Endothelial cell of umbilical vein (primary cell): ENCODE data around the gene TFDP1. TPM values are rescaled to one million over a fixed set of nuclear protein-coding genes. Genes with fewer than 3 reads are reported as not detected.

Experiments used
- BruUV-seq: library from RNA; stranded (reverse); fragments of 400-500 nt; replicated peaks from 2 replicates; lab custom pipeline; 2021; lab: Mats Ljungman, UMichigan
- CTCF ChIA-PET: fragments of 300-600, 350-600 bp; sonication (Branson Sonifier 250); formaldehyde crosslinking; loops from one replicate; lab custom pipeline; 2021; ENCODE audit warnings: antibody characterized with exemption, inconsistent platforms; lab: Charles Lee
- POLR2A ChIA-PET: fragments of 300-600, 350-600 bp; sonication (Branson Sonifier 250); formaldehyde crosslinking; loops from one replicate; lab custom pipeline; 2021; ENCODE audit warnings: antibody characterized with exemption, inconsistent platforms; lab: Charles Lee
- DNase-seq: peaks from one replicate; pipeline ENCODE4 v3.0.0-alpha.2; 2011; ENCODE audit warnings: low read depth, low spot score
- FAIRE-seq: peaks from 2 replicates; lab custom pipeline; 2011; peaks lifted over from hg19 to GRCh38; lab: Jason Lieb, UNC
- H2AFZ ChIP-seq: 2 replicates; pipeline ENCODE4 v1.6.0; 2012; ENCODE audit warnings: low read depth, low read length, control low read depth, inconsistent platforms
- H3K27ac ChIP-seq: 2 replicates; pipeline ENCODE4 v1.5.1; 2011; ENCODE audit warnings: low read depth, mild to moderate bottlenecking, control low read depth, low read length, moderate library complexity; ENCODE audit not compliant: insufficient read depth
- H3K27me3 ChIP-seq, 2 experiments: 2 replicates each; pipeline versions ENCODE4 v1.6.0 to v1.6.1; 2011; ENCODE audit warnings: low read length in 2 of 2, mixed read lengths in 1 of 2; ENCODE audit not compliant: control insufficient read depth in 2 of 2, insufficient read depth in 2 of 2
- H3K36me3 ChIP-seq, 2 experiments: 2 replicates in 1 of 2; 3 replicates in 1 of 2; pipeline ENCODE4 v1.5.1; 2011; ENCODE audit warnings: low read length in 2 of 2, mild to moderate bottlenecking in 1 of 2, moderate library complexity in 1 of 2; ENCODE audit not compliant: control insufficient read depth in 2 of 2, insufficient read depth in 2 of 2; ENCODE audit errors: extremely low read depth in 1 of 2
- H3K4me1 ChIP-seq: 3 replicates; pipeline ENCODE4 v1.5.1; 2011; ENCODE audit warnings: mild to moderate bottlenecking, low read length; ENCODE audit not compliant: control insufficient read depth, insufficient read depth; ENCODE audit errors: extremely low read depth
- H3K4me2 ChIP-seq: 2 replicates; pipeline ENCODE4 v1.6.1; 2011; ENCODE audit warnings: low read length, control low read depth, mixed read lengths; ENCODE audit not compliant: insufficient read depth
- H3K4me3 ChIP-seq, 3 experiments: fragments of 200-600 bp in 1 of 3; sonication (generic), shearing (Covaris generic) in 1 of 3; replicated peaks in 1 of 3; 2 replicates each; pipeline ENCODE4 v1.5.1; 2011 to 2016; ENCODE audit warnings: control low read depth in 3 of 3, low read length in 3 of 3, mild to moderate bottlenecking in 2 of 3, inconsistent platforms in 1 of 3, low read depth in 1 of 3, moderate library complexity in 1 of 3; ENCODE audit not compliant: insufficient read depth in 1 of 3
- H3K79me2 ChIP-seq: 2 replicates; pipeline ENCODE4 v1.6.0; 2012; ENCODE audit warnings: low read length, inconsistent platforms; ENCODE audit not compliant: control insufficient read depth, insufficient read depth
- H3K9ac ChIP-seq: replicated peaks from 2 replicates; pipeline ENCODE3; 2011; ENCODE audit warnings: low read length, control low read depth; ENCODE audit not compliant: insufficient read depth; ENCODE audit errors: extremely low read depth
- H3K9me1 ChIP-seq: replicated peaks from 3 replicates; pipeline ENCODE4 v1.6.0; 2011; ENCODE audit warnings: mild to moderate bottlenecking, low read length; ENCODE audit not compliant: control insufficient read depth, insufficient read depth; ENCODE audit errors: extremely low read depth
- H3K9me3 ChIP-seq: replicated peaks from 2 replicates; pipeline ENCODE4 v1.5.1; 2012; ENCODE audit warnings: low read length, inconsistent platforms; ENCODE audit not compliant: control insufficient read depth, insufficient read depth
- H4K20me1 ChIP-seq: replicated peaks from 2 replicates; pipeline ENCODE3; 2011; ENCODE audit warnings: mild to moderate bottlenecking, low read length; ENCODE audit not compliant: control insufficient read depth, insufficient read depth; ENCODE audit errors: extremely low read depth
- EZH2 ChIP-seq: IDR thresholded peaks from 2 replicates; pipeline ENCODE4 v1.6.1; 2012; ENCODE audit warnings: borderline replicate concordance, low read depth, mild to moderate bottlenecking, moderate library complexity, low read length, inconsistent platforms; ENCODE audit not compliant: severe bottlenecking
- FOS ChIP-seq: IDR thresholded peaks from 2 replicates; pipeline ENCODE4 v1.6.1; 2011; ENCODE audit warnings: mild to moderate bottlenecking, low read length, moderate library complexity, borderline replicate concordance; ENCODE audit not compliant: insufficient read depth
- GATA2 ChIP-seq: IDR thresholded peaks from 2 replicates; pipeline ENCODE4 v1.7.0; 2011; ENCODE audit warnings: low read depth, mild to moderate bottlenecking, moderate library complexity, mixed read lengths, low read length; ENCODE audit not compliant: insufficient read length, insufficient read depth
- JUN ChIP-seq: IDR thresholded peaks from 2 replicates; pipeline ENCODE4 v1.6.1; 2011; ENCODE audit warnings: borderline replicate concordance, low read depth; ENCODE audit not compliant: insufficient read length, insufficient read depth
- MYC ChIP-seq: IDR thresholded peaks from one replicate; pipeline ENCODE4 v1.6.1; 2011; ENCODE audit warnings: mild to moderate bottlenecking, low read depth, low read length
- POLR2A ChIP-seq: IDR thresholded peaks from 2 replicates; pipeline ENCODE4 v1.6.1; 2012; ENCODE audit warnings: low read depth, mild to moderate bottlenecking, control low read depth, low read length
- POLR2AphosphoS5 ChIP-seq: IDR thresholded peaks from 2 replicates; pipeline ENCODE4 v1.6.1; 2012; ENCODE audit warnings: low read depth, mild to moderate bottlenecking, control low read depth, low read length, moderate library complexity; ENCODE audit not compliant: insufficient read depth
- dilution Hi-C: fragments of 300-500 bp; cut with MboI; formaldehyde crosslinking; loops from one replicate; pipeline ENCODE4 v1.15.0; 2019; ENCODE audit warnings: low sequenced_read_pairs; ENCODE audit not compliant: extremely low pct_ligation_motif_present
- intact Hi-C: fragments of 100-400 bp; cut with micrococcal nuclease; formaldehyde crosslinking; loops from one replicate; pipeline ENCODE4 v1.10.0; 2022
- polyA plus RNA-seq, 4 experiments: library from polyadenylated mRNA; depleted of rRNA in 3 of 4; stranded (reverse) in 3 of 4; unstranded in 1 of 4; fragments of >200 nt; gene quantifications; 2 replicates each; pipeline versions ENCODE4 v1.2.1 to v1.2.3, GENCODE V29; 2011 to 2012; ENCODE audit warnings: missing spikeins in 1 of 4
- total RNA-seq: library from RNA; stranded (reverse); gene quantifications from 2 replicates; pipeline ENCODE4 v1.2.3, GENCODE V29; 2021
- TF ChIP-seq, protein P1 (sequence below), 2 donors: IDR thresholded peaks; 1 replicate in 1 of 2; 2 replicates in 1 of 2; pipeline ENCODE4 v1.5.1; 2011; ENCODE audit warnings: low read length in 2 of 2, mild to moderate bottlenecking in 2 of 2, moderate library complexity in 2 of 2, control low read depth in 1 of 2, inconsistent platforms in 1 of 2, low read depth in 1 of 2; ENCODE audit not compliant: insufficient read depth in 1 of 2; ENCODE audit errors: extremely low read depth in 1 of 2
- TF ChIP-seq, protein P2 (sequence below): IDR thresholded peaks from 2 replicates; pipeline ENCODE4 v1.6.1; 2011; ENCODE audit not compliant: insufficient read depth, insufficient read length

Gene TFDP1
- total and polyA plus RNA-seq, 2 donors (not counting 3 experiments of a cell fraction or from before 2014, with no cell fraction given) = 64.3 to 137 TPM

DNA sequence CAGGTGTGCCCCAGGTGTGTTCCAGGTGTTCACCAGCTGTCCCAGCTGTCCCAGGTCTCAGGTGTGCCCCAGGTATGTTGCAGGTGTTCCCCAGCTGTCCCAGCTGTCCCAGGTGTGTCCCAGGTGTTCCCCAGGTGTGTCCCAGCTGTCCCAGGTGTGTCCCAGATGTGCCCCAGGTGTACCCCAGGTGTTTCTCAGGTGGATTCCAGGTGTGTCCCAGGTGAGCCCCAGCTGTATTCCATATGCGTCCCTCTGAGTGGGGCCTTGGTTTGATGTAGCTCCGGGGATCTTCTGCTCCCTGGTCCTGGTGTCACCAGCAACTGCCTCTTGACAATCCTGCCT lies 81.7 kb downstream of the TFDP1 start:
- Histone ChIP-seq H2AFZ (no peak overlapping the region), H3K27me3 (peaks cover 2% of the 10 kb centered on the region in 2 experiments), H3K4me3 (no peak overlapping the region), H4K20me1 (no peaks in the 10 kb centered on the region), H3K4me1 (no peaks in the 10 kb centered on the region), H3K9ac (no peak overlapping the region), H3K9me3 (no peaks in the 10 kb centered on the region), H3K36me3 (no peaks in the 10 kb centered on the region), H3K27ac (no peak overlapping the region), H3K9me1 (no peaks in the 10 kb centered on the region), H3K79me2 (no peaks in the 10 kb centered on the region), H3K4me2 (no peak overlapping the region)
- POLR2A ChIA-PET = no interaction called here
- TF ChIP-seq, protein P1, sequence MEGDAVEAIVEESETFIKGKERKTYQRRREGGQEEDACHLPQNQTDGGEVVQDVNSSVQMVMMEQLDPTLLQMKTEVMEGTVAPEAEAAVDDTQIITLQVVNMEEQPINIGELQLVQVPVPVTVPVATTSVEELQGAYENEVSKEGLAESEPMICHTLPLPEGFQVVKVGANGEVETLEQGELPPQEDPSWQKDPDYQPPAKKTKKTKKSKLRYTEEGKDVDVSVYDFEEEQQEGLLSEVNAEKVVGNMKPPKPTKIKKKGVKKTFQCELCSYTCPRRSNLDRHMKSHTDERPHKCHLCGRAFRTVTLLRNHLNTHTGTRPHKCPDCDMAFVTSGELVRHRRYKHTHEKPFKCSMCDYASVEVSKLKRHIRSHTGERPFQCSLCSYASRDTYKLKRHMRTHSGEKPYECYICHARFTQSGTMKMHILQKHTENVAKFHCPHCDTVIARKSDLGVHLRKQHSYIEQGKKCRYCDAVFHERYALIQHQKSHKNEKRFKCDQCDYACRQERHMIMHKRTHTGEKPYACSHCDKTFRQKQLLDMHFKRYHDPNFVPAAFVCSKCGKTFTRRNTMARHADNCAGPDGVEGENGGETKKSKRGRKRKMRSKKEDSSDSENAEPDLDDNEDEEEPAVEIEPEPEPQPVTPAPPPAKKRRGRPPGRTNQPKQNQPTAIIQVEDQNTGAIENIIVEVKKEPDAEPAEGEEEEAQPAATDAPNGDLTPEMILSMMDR (IDR thresholded peaks at IDR 0.05; ENCODE audit: extremely low read depth in 1 of 2, insufficient read depth in 1 of 2, low read depth in 1 of 2, low read length in 2 of 2) = no peak
- TF ChIP-seq EZH2 = no peak
- CTCF ChIA-PET = interaction anchor here (0.8 to 2.6 kb wide), 4 partner anchors 17 to 281 kb away, joined by 3 to 10 read pairs (median 3); no protein-coding TSS in a partner anchor
- BruUV-seq = no TSS peak
- FAIRE-seq = no peak
- intact Hi-C loops = no loop called here
- dilution Hi-C loops = no loop called here
- no peak for DNase-seq

DNA sequence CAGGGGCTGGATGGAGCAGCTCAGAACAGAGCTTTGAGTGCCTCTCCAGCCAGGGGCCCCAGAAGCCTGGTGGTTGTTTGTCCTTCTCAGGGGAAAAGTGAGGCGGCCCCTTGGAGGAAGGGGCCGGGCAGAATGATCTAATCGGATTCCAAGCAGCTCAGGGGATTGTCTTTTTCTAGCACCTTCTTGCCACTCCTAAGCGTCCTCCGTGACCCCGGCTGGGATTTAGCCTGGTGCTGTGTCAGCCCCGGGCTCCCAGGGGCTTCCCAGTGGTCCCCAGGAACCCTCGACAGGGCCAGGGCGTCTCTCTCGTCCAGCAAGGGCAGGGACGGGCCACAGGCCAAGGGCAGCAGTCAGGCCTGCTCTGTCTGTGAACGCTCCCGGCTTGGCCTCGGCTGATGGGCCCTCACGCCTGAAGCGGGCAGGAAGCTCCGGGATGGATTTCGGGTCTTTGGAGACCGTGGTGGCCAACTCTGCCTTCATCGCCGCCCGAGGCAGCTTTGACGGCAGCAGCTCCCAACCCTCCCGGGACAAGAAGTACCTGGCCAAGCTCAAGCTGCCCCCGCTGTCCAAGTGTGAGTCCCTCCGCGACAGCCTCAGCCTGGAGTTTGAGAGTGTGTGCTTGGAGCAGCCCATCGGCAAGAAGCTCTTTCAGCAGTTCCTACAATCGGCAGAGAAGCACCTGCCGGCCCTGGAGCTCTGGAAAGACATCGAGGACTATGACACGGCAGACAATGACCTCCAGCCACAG lies 82.6 kb downstream of the TFDP1 start, which contains the start of gene GRK1:
GRK1 (plus strand) TSS at position 269 of the 751 bp plus-strand sequence; CDS start at position 437, 168 bp downstream.
- H3K27ac ChIP-seq = no peak within 1 kb of the TSS
- FAIRE-seq (no peak), DNase-seq (no peak)
- H3K9me3 ChIP-seq = no peaks in the 10 kb centered on the region
- no peak within 1 kb of the TSS for H3K4me3 ChIP-seq
- H3K9me1 ChIP-seq = no peaks in the 10 kb centered on the region
- H2AFZ ChIP-seq = no peak within 1 kb of the TSS
- H3K36me3 ChIP-seq = no peaks in the 10 kb centered on the region
- no peaks in the 10 kb centered on the region for H4K20me1 ChIP-seq
- BruUV-seq = no TSS peak
- dilution Hi-C loops = no loop called here
- H3K4me2 ChIP-seq = no peak within 1 kb of the TSS
- CTCF ChIA-PET = interaction anchor here (0.8 to 2.6 kb wide), 4 partner anchors 18 to 280 kb away, joined by 3 to 10 read pairs (median 3); no protein-coding TSS in a partner anchor
- POLR2A ChIA-PET = no interaction called here
- no peaks in the 10 kb centered on the region for H3K79me2 ChIP-seq
- TF ChIP-seq MYC (no peak), GATA2 (no peak), JUN (no peak), POLR2AphosphoS5 (no peak), EZH2 (no peak), POLR2A (no peak), FOS (no peak)
- TF ChIP-seq, protein P2, sequence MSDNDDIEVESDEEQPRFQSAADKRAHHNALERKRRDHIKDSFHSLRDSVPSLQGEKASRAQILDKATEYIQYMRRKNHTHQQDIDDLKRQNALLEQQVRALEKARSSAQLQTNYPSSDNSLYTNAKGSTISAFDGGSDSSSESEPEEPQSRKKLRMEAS = no peak
- TF ChIP-seq, protein P1 (IDR thresholded peaks at IDR 0.05; ENCODE audit: extremely low read depth in 1 of 2, insufficient read depth in 1 of 2, low read depth in 1 of 2, low read length in 2 of 2) = no peak
- peaks cover 0 to 2% of the 10 kb centered on the region in 2 experiments for H3K27me3 ChIP-seq
- no peak within 1 kb of the TSS for H3K9ac ChIP-seq
- no peaks in the 10 kb centered on the region for H3K4me1 ChIP-seq
- intact Hi-C loops = no loop called here
